Panc1 (cell line): ENCODE measurements around the gene MFSD6. TPM values are rescaled to one million over a fixed set of nuclear protein-coding genes. Genes with fewer than 3 reads are reported as not detected.
A peak's percentile ranks its signal among the peaks of the same experiment; 100 is the strongest.

Experiments
- ATAC-seq: fragments of 200-7000 bp; cut with Tn5 transposase; 2 replicates; pipeline ENCODE4 v1.9.1; 2020; ENCODE audit warnings: mild to moderate bottlenecking, moderate library complexity
- BruUV-seq: library from RNA; stranded (reverse); fragments of 400-500 nt; replicated peaks from 2 replicates; lab custom pipeline; 2021; lab: Mats Ljungman, UMichigan
- CTCF ChIA-PET: fragments of 300-600 bp; sonication (Branson Sonifier 250); formaldehyde crosslinking; loops from one replicate; lab custom pipeline; 2022; ENCODE audit warnings: antibody characterized with exemption; lab: Charles Lee
- POLR2A ChIA-PET: fragments of 300-600 bp; sonication (Branson Sonifier 250); formaldehyde crosslinking; loops from one replicate; lab custom pipeline; 2022; ENCODE audit warnings: antibody characterized with exemption; lab: Charles Lee
- DNase-seq: peaks from one replicate; pipeline ENCODE4 v3.0.0-alpha.2; 2010; ENCODE audit warnings: low read depth, low spot score
- H3K27ac ChIP-seq: 2 replicates; pipeline ENCODE4 v1.5.1; 2011; ENCODE audit warnings: mild to moderate bottlenecking, low read length, inconsistent platforms
- H3K27me3 ChIP-seq: fragments of 200-500 bp; sonication (Bioruptor generic); 2 replicates; pipeline ENCODE4 v1.6.0; 2014; ENCODE audit warnings: low read length, inconsistent platforms; ENCODE audit not compliant: control insufficient read depth, insufficient read depth
- H3K36me3 ChIP-seq: fragments of 200-500 bp; sonication (Bioruptor generic); 2 replicates; pipeline ENCODE4 v1.5.1; 2014; ENCODE audit warnings: inconsistent platforms, mild to moderate bottlenecking, low read length, moderate library complexity; ENCODE audit not compliant: control insufficient read depth, insufficient read depth
- H3K4me1 ChIP-seq: 2 replicates; pipeline ENCODE4 v1.5.1; 2011; ENCODE audit warnings: inconsistent platforms, mild to moderate bottlenecking, low read length, moderate library complexity; ENCODE audit not compliant: control insufficient read depth, insufficient read depth
- H3K4me3 ChIP-seq, 2 experiments: 2 replicates each; pipeline ENCODE4 v1.5.1; 2011 to 2012; ENCODE audit warnings: low read depth in 2 of 2, low read length in 2 of 2, mild to moderate bottlenecking in 2 of 2, inconsistent platforms in 1 of 2, moderate library complexity in 1 of 2
- H3K9me3 ChIP-seq: fragments of 200-500 bp; sonication (Bioruptor generic); 2 replicates; pipeline ENCODE4 v1.5.1; 2014; ENCODE audit warnings: low read depth, mild to moderate bottlenecking, inconsistent platforms, low read length, moderate library complexity; ENCODE audit not compliant: control insufficient read depth, insufficient read depth
- CTCF ChIP-seq: fragments of 450-650 bp; IDR thresholded peaks from 2 replicates; pipeline ENCODE4 v1.5.1; 2017; ENCODE audit warnings: mild to moderate bottlenecking
- POLR2AphosphoS5 ChIP-seq: IDR thresholded peaks from 2 replicates; pipeline ENCODE4 v1.6.1; 2012; ENCODE audit warnings: mild to moderate bottlenecking, low read depth, low read length, moderate library complexity
- REST ChIP-seq, 2 experiments: IDR thresholded peaks; 2 replicates each; pipeline ENCODE4 v1.6.1; 2011 to 2012; ENCODE audit warnings: low read depth in 2 of 2, control low read depth in 1 of 2, low read length in 1 of 2, mild to moderate bottlenecking in 1 of 2, moderate library complexity in 1 of 2; ENCODE audit not compliant: insufficient read depth in 1 of 2
- SIN3A ChIP-seq: IDR thresholded peaks from 2 replicates; pipeline ENCODE4 v1.6.1; 2012; ENCODE audit warnings: low read depth, mild to moderate bottlenecking, low read length, moderate library complexity, borderline replicate concordance; ENCODE audit not compliant: insufficient read depth
- TCF7L2 ChIP-seq: IDR thresholded peaks from 2 replicates; pipeline ENCODE4 v1.6.1; 2011; ENCODE audit warnings: mild to moderate bottlenecking, low read depth, low read length, inconsistent platforms
- in situ Hi-C: cut with HindIII; loops from 2 replicates; pipeline ENCODE4 v1.10.0; 2016; ENCODE audit warnings: low sequenced_read_pairs, low pct_unique_long_range_greater_than_20kb
- intact Hi-C: fragments of 100-400 bp; cut with micrococcal nuclease; formaldehyde crosslinking; loops from one replicate; pipeline ENCODE4 v1.10.0; 2022; ENCODE audit not compliant: unreplicated experiment
- total RNA-seq: library from RNA; stranded (reverse); gene quantifications from one replicate; pipeline ENCODE4 v1.2.1, GENCODE V29; 2021; ENCODE audit not compliant: unreplicated experiment

The MFSD6 gene
- total RNA-seq, 1 experiment from 2014 or later: 10.4 TPM

GRCh38 chr2:190534310-190535120 lies 126.4 kb downstream of the MFSD6 start, which contains the start of gene NEMP2:
Gene NEMP2, minus strand, starts transcription at chr2:190534722. Its CDS starts 67 bp downstream, at chr2:190534655.
- no peaks in the 10 kb centered on the region for H3K27me3 ChIP-seq
- peak; percentile 20 for DNase-seq
- peaks cover 11% of the 10 kb centered on the region for H3K4me1 ChIP-seq
- BruUV-seq: no TSS peak
- TF ChIP-seq CTCF: no peak
- TF ChIP-seq SIN3A: 0 out of 2 replicates have a peak, but pooled peaks have one; percentile 52
- TF ChIP-seq POLR2AphosphoS5: peak; percentile 92
- TF ChIP-seq TCF7L2: no peak
- 0 out of 4 replicates have a peak, but pooled peaks of 1 of the 2 experiments have one; percentile 35 for TF ChIP-seq REST (IDR thresholded peaks at IDR 0.05; ENCODE audit: insufficient read depth in 1 of 2, low read depth in 2 of 2, low read length in 1 of 2)
- intact Hi-C loops: loop anchor here (10.0 kb wide), 1 partner anchor 110 kb away; the partner anchor contains the start of gene NAB1
- H3K4me3 ChIP-seq: peak within 1 kb of the TSS; percentile 74 to 84
- no peaks in the 10 kb centered on the region; the same call in 1 of the 2 replicates for H3K9me3 ChIP-seq
- ChIA-PET CTCF (no interaction called here), POLR2A (interaction anchor here (0.5 kb wide), 1 partner anchor 103 kb away, joined by 3 read pairs; no protein-coding TSS in a partner anchor)
- peak; percentile 94 for ATAC-seq
- H3K36me3 ChIP-seq: no peaks in the 10 kb centered on the region
- peak within 1 kb of the TSS; percentile 99 for H3K27ac ChIP-seq
- in situ Hi-C loops: no loop called here

DNA sequence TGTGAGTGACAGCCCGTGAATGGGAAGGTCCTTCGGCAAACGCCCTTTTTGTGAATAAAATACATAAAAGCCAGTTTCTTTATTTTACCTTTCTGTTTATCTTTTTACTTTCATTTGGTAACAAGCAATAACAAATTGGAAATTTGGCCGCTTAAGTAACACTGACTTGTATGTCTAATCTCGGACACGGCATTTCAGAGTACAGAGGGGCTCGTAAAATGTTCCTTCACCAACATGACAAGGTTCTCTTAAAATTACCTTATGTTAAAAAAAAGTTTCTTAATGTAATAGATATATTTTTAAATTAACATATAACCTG lies 126.9 kb downstream of the MFSD6 start:
- POLR2A ChIA-PET: no interaction called here
- no peak for TF ChIP-seq CTCF
- no peak for TF ChIP-seq POLR2AphosphoS5
- TF ChIP-seq SIN3A: no peak
- no peak for TF ChIP-seq TCF7L2
- TF ChIP-seq REST (IDR thresholded peaks at IDR 0.05; ENCODE audit: insufficient read depth in 1 of 2, low read depth in 2 of 2, low read length in 1 of 2): no peak
- H3K27me3 ChIP-seq: no peaks in the 10 kb centered on the region
- CTCF ChIA-PET: no interaction called here
- H3K4me1 ChIP-seq: peaks cover 11% of the 10 kb centered on the region
- no peak for ATAC-seq
- no peak for DNase-seq
- BruUV-seq: no TSS peak
- H3K4me3 ChIP-seq: peak overlapping the region; percentile 74 to 84
- H3K27ac ChIP-seq: peak overlapping the region; percentile 99
- in situ Hi-C loops: no loop called here
- no peaks in the 10 kb centered on the region for H3K36me3 ChIP-seq
- intact Hi-C loops: loop anchor here (10.0 kb wide), 1 partner anchor 110 kb away; the partner anchor contains the start of gene NAB1
- H3K9me3 ChIP-seq: peaks cover 1% of the 10 kb centered on the region; the same call in 1 of the 2 replicates
